Activated CD8-positive, alpha-beta T cell treated with anti-CD3 and anti-CD28 coated beads, Interleukin-2, amount 10 ng/mL, durations not matched to agents 7 days and 5 days (primary cell): Measurements from ENCODE around the gene EIF4G1. TPM values are rescaled to one million over a fixed set of nuclear protein-coding genes. Genes with fewer than 3 reads are reported as not detected.

ENCODE experiments used
- ATAC-seq: fragments of 150-1000 bp; cut with Tn5 transposase; one replicate; pipeline ENCODE4 v1.10.0; 2021; ENCODE audit warnings: moderate library complexity
- CTCF ChIA-PET: fragments of 350-600 bp; sonication (Branson Sonifier 250); formaldehyde crosslinking; loops from one replicate; lab custom pipeline; 2021; ENCODE audit warnings: antibody characterized with exemption; lab: Charles Lee
- POLR2A ChIA-PET: fragments of 350-600 bp; sonication (Branson Sonifier 250); formaldehyde crosslinking; loops from one replicate; lab custom pipeline; 2021; ENCODE audit warnings: antibody characterized with exemption; lab: Charles Lee
- DNase-seq: peaks from one replicate; pipeline ENCODE4 v3.0.0-alpha.2; 2020
- H3K27ac Mint-ChIP-seq: one replicate; pipeline ENCODE4 v1.8.0; 2021; ENCODE audit warnings: mild to moderate bottlenecking, mixed read lengths
- H3K27me3 Mint-ChIP-seq: one replicate; pipeline ENCODE4 v1.8.0; 2021; ENCODE audit warnings: low read depth, mixed read lengths
- H3K36me3 Mint-ChIP-seq: one replicate; pipeline ENCODE4 v1.8.0; 2021; ENCODE audit warnings: low read depth, mixed read lengths
- H3K4me1 Mint-ChIP-seq: one replicate; pipeline ENCODE4 v1.8.0; 2021; ENCODE audit warnings: low read depth, mixed read lengths
- H3K4me3 Mint-ChIP-seq: one replicate; pipeline ENCODE4 v1.8.0; 2021; ENCODE audit warnings: mild to moderate bottlenecking, mixed read lengths
- H3K9me3 Mint-ChIP-seq: one replicate; pipeline ENCODE4 v1.8.0; 2022; ENCODE audit warnings: mixed read lengths; ENCODE audit not compliant: insufficient read depth
- total RNA-seq, 2 experiments: library from RNA; stranded (reverse); gene quantifications; one replicate each; pipeline ENCODE4 v1.2.3, GENCODE V29; 2021

EIF4G1 gene
- total RNA-seq, 2 experiments from 2014 or later, result 339 to 348 TPM

- CTCF ChIA-PET, result no interaction called here
- Mint-ChIP-seq H3K27me3 (no peaks in the 10 kb centered on the region), H3K9me3 (no peaks in the 10 kb centered on the region), H3K4me1 (peaks cover 10% of the 10 kb centered on the region), H3K4me3 (no peak overlapping the region), H3K27ac (no peak overlapping the region), H3K36me3 (peaks cover 87% of the 10 kb centered on the region)
- POLR2A ChIA-PET, result interaction anchor here (1.1 kb wide), 1 partner anchor 30 kb away, joined by 3 read pairs; no protein-coding TSS in a partner anchor
- no peak for ATAC-seq
- no peak for DNase-seq
Observed at GRCh38 chr3:184323696-184324095, 9.3 kb downstream of the EIF4G1 start.

GRCh38 chr3:184325269-184325668 is 10.9 kb downstream of the EIF4G1 start:
- POLR2A ChIA-PET, result no interaction called here
- ATAC-seq (no peak), DNase-seq (no peak)
- Mint-ChIP-seq H3K4me3 (no peak overlapping the region), H3K4me1 (peaks cover 2% of the 10 kb centered on the region), H3K27me3 (no peaks in the 10 kb centered on the region), H3K27ac (no peak overlapping the region), H3K36me3 (peaks cover 91% of the 10 kb centered on the region), H3K9me3 (no peaks in the 10 kb centered on the region)
- CTCF ChIA-PET, result no interaction called here

- CTCF ChIA-PET, result no interaction called here
Observed at GRCh38 chr3:184325715-184326369, 11.4 kb downstream of the EIF4G1 start.

GRCh38 chr3:184327171-184327570 is 12.8 kb downstream of the EIF4G1 start:
- DNase-seq (no peak), ATAC-seq (no peak)
- ChIA-PET CTCF (interaction anchor here (0.8 kb wide), 1 partner anchor 27 kb away, joined by 4 read pairs; no protein-coding TSS in a partner anchor), POLR2A (interaction anchor here (0.6 kb wide), 2 partner anchors 9 to 10 kb away, joined by 3 read pairs; partner anchors contain the start of gene FAM131A)
- Mint-ChIP-seq H3K4me3 (no peak overlapping the region), H3K27ac (no peak overlapping the region), H3K9me3 (no peaks in the 10 kb centered on the region), H3K4me1 (peaks cover 6% of the 10 kb centered on the region), H3K36me3 (peaks cover 89% of the 10 kb centered on the region), H3K27me3 (no peaks in the 10 kb centered on the region)

More at GRCh38 chr3:184325715-184326369, 11.4 kb downstream of the EIF4G1 start:
- no peak overlapping the region for H3K4me3 Mint-ChIP-seq
- ATAC-seq, result no peak
- DNase-seq, result no peak
- peaks cover 90% of the 10 kb centered on the region for H3K36me3 Mint-ChIP-seq
- POLR2A ChIA-PET, result no interaction called here
- no peaks in the 10 kb centered on the region for H3K9me3 Mint-ChIP-seq
- H3K4me1 Mint-ChIP-seq, result peaks cover 2% of the 10 kb centered on the region
- H3K27me3 Mint-ChIP-seq, result no peaks in the 10 kb centered on the region
- no peak overlapping the region for H3K27ac Mint-ChIP-seq

- Mint-ChIP-seq H3K27ac (peak overlapping the region; percentile 18), H3K9me3 (no peaks in the 10 kb centered on the region), H3K4me1 (peaks cover 19% of the 10 kb centered on the region), H3K4me3 (no peak overlapping the region), H3K36me3 (peaks cover 90% of the 10 kb centered on the region), H3K27me3 (no peaks in the 10 kb centered on the region)
- no peak for ATAC-seq
- DNase-seq, result no peak
- CTCF ChIA-PET, result no interaction called here
- POLR2A ChIA-PET, result interaction anchor here (0.9 kb wide), 1 partner anchor 8 kb away, joined by 3 read pairs; no protein-coding TSS in a partner anchor
Observed at GRCh38 chr3:184328516-184328915, 14.1 kb downstream of the EIF4G1 start.

GRCh38 chr3:184332370-184333090 is 18.1 kb downstream of the EIF4G1 start:
- ATAC-seq (no peak), DNase-seq (no peak)
- peaks cover 68% of the 10 kb centered on the region for H3K36me3 Mint-ChIP-seq
- H3K4me1 Mint-ChIP-seq, result peaks cover 43% of the 10 kb centered on the region
- H3K9me3 Mint-ChIP-seq, result no peaks in the 10 kb centered on the region
- H3K27me3 Mint-ChIP-seq, result no peaks in the 10 kb centered on the region
- H3K4me3 Mint-ChIP-seq, result no peak overlapping the region
- H3K27ac Mint-ChIP-seq, result peak overlapping the region; percentile 81
- POLR2A ChIA-PET, result no interaction called here
- CTCF ChIA-PET, result no interaction called here

GRCh38 chr3:184333190-184333589 is 18.8 kb downstream of the EIF4G1 start:
- POLR2A ChIA-PET, result no interaction called here
- DNase-seq (no peak), ATAC-seq (no peak)
- H3K4me3 Mint-ChIP-seq, result no peak overlapping the region
- H3K27me3 Mint-ChIP-seq, result no peaks in the 10 kb centered on the region
- CTCF ChIA-PET, result interaction anchor here (0.7 kb wide), 1 partner anchor 199 kb away, joined by 3 read pairs; no protein-coding TSS in a partner anchor
- peak overlapping the region; percentile 81 for H3K27ac Mint-ChIP-seq
- H3K4me1 Mint-ChIP-seq, result peaks cover 43% of the 10 kb centered on the region
- H3K36me3 Mint-ChIP-seq, result peaks cover 62% of the 10 kb centered on the region
- no peaks in the 10 kb centered on the region for H3K9me3 Mint-ChIP-seq

GRCh38 chr3:184333700-184334099 is 19.3 kb downstream of the EIF4G1 start:
- Mint-ChIP-seq H3K27ac (peak overlapping the region; percentile 81), H3K4me1 (peaks cover 43% of the 10 kb centered on the region), H3K9me3 (no peaks in the 10 kb centered on the region), H3K36me3 (peaks cover 56% of the 10 kb centered on the region), H3K27me3 (no peaks in the 10 kb centered on the region), H3K4me3 (no peak overlapping the region)
- ATAC-seq, result no peak
- no peak for DNase-seq
- POLR2A ChIA-PET, result no interaction called here
- CTCF ChIA-PET, result interaction anchor here (0.7 kb wide), 1 partner anchor 199 kb away, joined by 3 read pairs; no protein-coding TSS in a partner anchor

- Mint-ChIP-seq H3K4me3 (peak overlapping the region; percentile 22), H3K36me3 (peaks cover 49% of the 10 kb centered on the region), H3K9me3 (no peaks in the 10 kb centered on the region), H3K27me3 (no peaks in the 10 kb centered on the region), H3K27ac (peak overlapping the region; percentile 81), H3K4me1 (peaks cover 43% of the 10 kb centered on the region)
- ATAC-seq (peak; percentile 32), DNase-seq (peak; percentile 54)
- POLR2A ChIA-PET, result no interaction called here
- CTCF ChIA-PET, result interaction anchor here (1.3 kb wide), 1 partner anchor 19 kb away, joined by 6 read pairs; no protein-coding TSS in a partner anchor
Observed at GRCh38 chr3:184334470-184335158, 20.2 kb downstream of the EIF4G1 start.

- ATAC-seq, result no peak
- DNase-seq, result no peak
- Mint-ChIP-seq H3K9me3 (no peaks in the 10 kb centered on the region), H3K4me1 (peaks cover 43% of the 10 kb centered on the region), H3K36me3 (peaks cover 45% of the 10 kb centered on the region), H3K27me3 (no peaks in the 10 kb centered on the region), H3K27ac (peak overlapping the region; percentile 87), H3K4me3 (peak overlapping the region; percentile 77)
- ChIA-PET CTCF (interaction anchor here (1.3 kb wide), 1 partner anchor 18 kb away, joined by 6 read pairs; no protein-coding TSS in a partner anchor), POLR2A (no interaction called here)
Observed at GRCh38 chr3:184335291-184335660, 20.9 kb downstream of the EIF4G1 start.

GRCh38 chr3:184335661-184336546 is 21.5 kb downstream of the EIF4G1 start:
- Mint-ChIP-seq H3K36me3 (peaks cover 40% of the 10 kb centered on the region), H3K4me1 (peaks cover 48% of the 10 kb centered on the region), H3K9me3 (no peaks in the 10 kb centered on the region), H3K4me3 (peak overlapping the region; percentile 77), H3K27me3 (no peaks in the 10 kb centered on the region), H3K27ac (peak overlapping the region; percentile 87)
- ATAC-seq (peak; percentile 71), DNase-seq (peak; percentile 86)
- POLR2A ChIA-PET, result no interaction called here
- CTCF ChIA-PET, result interaction anchor here (1.2 to 1.5 kb wide), 3 partner anchors 10 to 18 kb away, joined by 4 to 6 read pairs (median 4); no protein-coding TSS in a partner anchor
